HEK293 (cell line): ENCODE measurements around the gene ACTR3.

Source experiments
- CTCF ChIP-seq: fragments of 450-650 bp; formaldehyde crosslinking; IDR thresholded peaks from 2 replicates; pipeline ENCODE4 v1.5.1; 2016; ENCODE audit warnings: missing biosample characterization, missing genetic modification characterization
- PRDM10 ChIP-seq: fragments of 450-650 bp; formaldehyde crosslinking; IDR thresholded peaks from 2 replicates; pipeline ENCODE4 v1.5.1; 2016; ENCODE audit warnings: missing biosample characterization, missing genetic modification characterization
- ZBTB1 ChIP-seq: fragments of 450-650 bp; formaldehyde crosslinking; IDR thresholded peaks from 2 replicates; pipeline ENCODE4 v1.5.1; 2016; ENCODE audit warnings: missing biosample characterization, missing genetic modification characterization
- ZBTB11 ChIP-seq: fragments of 450-650 bp; formaldehyde crosslinking; conservative IDR thresholded peaks from 2 replicates; pipeline ENCODE4 v1.5.1; 2016; ENCODE audit warnings: low read depth, missing biosample characterization, missing genetic modification characterization
- ZNF416 ChIP-seq: fragments of 450-650 bp; formaldehyde crosslinking; IDR thresholded peaks from 2 replicates; pipeline ENCODE4 v1.5.1; 2016; ENCODE audit warnings: missing biosample characterization, missing genetic modification characterization
- ZNF600 ChIP-seq: fragments of 450-650 bp; formaldehyde crosslinking; IDR thresholded peaks from 2 replicates; pipeline ENCODE4 v1.5.1; 2016; ENCODE audit warnings: missing biosample characterization, missing genetic modification characterization
- ZSCAN5A ChIP-seq: fragments of 450-650 bp; formaldehyde crosslinking; IDR thresholded peaks from 2 replicates; pipeline ENCODE4 v1.5.1; 2016; ENCODE audit warnings: missing biosample characterization, missing genetic modification characterization
- TF ChIP-seq, protein P1 (sequence below): fragments of 450-650 bp; formaldehyde crosslinking; IDR thresholded peaks from 2 replicates; pipeline ENCODE4; 2016; ENCODE audit warnings: missing biosample characterization, missing genetic modification characterization
- TF ChIP-seq, protein P2 (sequence below): fragments of 450-650 bp; formaldehyde crosslinking; IDR thresholded peaks from 2 replicates; pipeline ENCODE4 v1.5.1; 2016; ENCODE audit warnings: missing biosample characterization, missing genetic modification characterization

DNA sequence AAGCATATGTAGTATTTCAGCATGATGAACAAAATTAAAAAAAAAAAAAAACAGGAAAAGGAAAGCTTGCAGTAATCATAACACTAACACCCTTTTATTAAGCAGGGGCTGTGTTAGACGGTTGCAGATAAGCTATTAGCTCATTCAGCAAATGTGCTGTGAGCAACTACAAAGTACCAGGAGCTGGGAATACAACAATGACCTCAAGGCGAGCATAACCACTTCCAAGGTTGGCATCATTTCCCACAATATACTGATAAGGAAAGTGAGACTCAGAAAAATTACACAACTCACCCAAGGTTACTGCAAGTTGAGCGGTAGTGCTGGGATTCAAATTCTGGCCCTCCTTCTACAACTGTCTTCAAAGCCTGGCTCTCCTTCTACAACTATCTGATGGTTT is 38.2 kb upstream of the ACTR3 start:
- TF ChIP-seq ZNF600 (tag by site-specific recombination) (no peak), CTCF (no peak), ZSCAN5A (tag by site-specific recombination) (no peak), ZBTB11 (tag by site-specific recombination) (no peak), PRDM10 (tag by site-specific recombination) (no peak), ZBTB1 (tag by site-specific recombination) (no peak), ZNF416 (tag by site-specific recombination) (no peak)
- TF ChIP-seq, protein P1, sequence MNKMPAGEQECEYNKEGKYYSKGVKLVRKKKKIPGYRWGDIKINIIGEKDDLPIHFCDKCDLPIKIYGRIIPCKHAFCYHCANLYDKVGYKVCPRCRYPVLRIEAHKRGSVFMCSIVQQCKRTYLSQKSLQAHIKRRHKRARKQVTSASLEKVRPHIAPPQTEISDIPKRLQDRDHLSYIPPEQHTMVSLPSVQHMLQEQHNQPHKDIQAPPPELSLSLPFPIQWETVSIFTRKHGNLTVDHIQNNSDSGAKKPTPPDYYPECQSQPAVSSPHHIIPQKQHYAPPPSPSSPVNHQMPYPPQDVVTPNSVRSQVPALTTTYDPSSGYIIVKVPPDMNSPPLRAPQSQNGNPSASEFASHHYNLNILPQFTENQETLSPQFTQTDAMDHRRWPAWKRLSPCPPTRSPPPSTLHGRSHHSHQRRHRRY (tag by site-specific recombination) = no peak
- TF ChIP-seq, protein P2, sequence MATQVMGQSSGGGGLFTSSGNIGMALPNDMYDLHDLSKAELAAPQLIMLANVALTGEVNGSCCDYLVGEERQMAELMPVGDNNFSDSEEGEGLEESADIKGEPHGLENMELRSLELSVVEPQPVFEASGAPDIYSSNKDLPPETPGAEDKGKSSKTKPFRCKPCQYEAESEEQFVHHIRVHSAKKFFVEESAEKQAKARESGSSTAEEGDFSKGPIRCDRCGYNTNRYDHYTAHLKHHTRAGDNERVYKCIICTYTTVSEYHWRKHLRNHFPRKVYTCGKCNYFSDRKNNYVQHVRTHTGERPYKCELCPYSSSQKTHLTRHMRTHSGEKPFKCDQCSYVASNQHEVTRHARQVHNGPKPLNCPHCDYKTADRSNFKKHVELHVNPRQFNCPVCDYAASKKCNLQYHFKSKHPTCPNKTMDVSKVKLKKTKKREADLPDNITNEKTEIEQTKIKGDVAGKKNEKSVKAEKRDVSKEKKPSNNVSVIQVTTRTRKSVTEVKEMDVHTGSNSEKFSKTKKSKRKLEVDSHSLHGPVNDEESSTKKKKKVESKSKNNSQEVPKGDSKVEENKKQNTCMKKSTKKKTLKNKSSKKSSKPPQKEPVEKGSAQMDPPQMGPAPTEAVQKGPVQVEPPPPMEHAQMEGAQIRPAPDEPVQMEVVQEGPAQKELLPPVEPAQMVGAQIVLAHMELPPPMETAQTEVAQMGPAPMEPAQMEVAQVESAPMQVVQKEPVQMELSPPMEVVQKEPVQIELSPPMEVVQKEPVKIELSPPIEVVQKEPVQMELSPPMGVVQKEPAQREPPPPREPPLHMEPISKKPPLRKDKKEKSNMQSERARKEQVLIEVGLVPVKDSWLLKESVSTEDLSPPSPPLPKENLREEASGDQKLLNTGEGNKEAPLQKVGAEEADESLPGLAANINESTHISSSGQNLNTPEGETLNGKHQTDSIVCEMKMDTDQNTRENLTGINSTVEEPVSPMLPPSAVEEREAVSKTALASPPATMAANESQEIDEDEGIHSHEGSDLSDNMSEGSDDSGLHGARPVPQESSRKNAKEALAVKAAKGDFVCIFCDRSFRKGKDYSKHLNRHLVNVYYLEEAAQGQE = no peak
